HepG2 (cell line): ENCODE data around the gene ZNF845. TPM values are rescaled to one million over a fixed set of nuclear protein-coding genes. Genes with fewer than 3 reads are reported as not detected.

Source experiments
- ATAC-seq: fragments of 200-7000 bp; cut with Tn5 transposase; 3 replicates; pipeline ENCODE4 v1.9.1; 2020; ENCODE audit warnings: mild to moderate bottlenecking, moderate library complexity
- BruUV-seq: library from RNA; stranded (reverse); fragments of 400-500 nt; replicated peaks from 2 replicates; lab custom pipeline; 2021; lab: Mats Ljungman, UMichigan
- CTCF ChIA-PET: fragments of 300-600 bp; formaldehyde crosslinking; extraction: SDS; loops from one replicate; lab custom pipeline; 2021; ENCODE audit warnings: low total read pairs, inconsistent platforms, low intra/inter-chr PET ratio; lab: Yijun Ruan, JAX
- POLR2A ChIA-PET: fragments of 350-600 bp; sonication (Branson Sonifier 250); formaldehyde crosslinking; loops from one replicate; lab custom pipeline; 2020; ENCODE audit warnings: antibody characterized with exemption, inconsistent platforms; lab: Yijun Ruan, JAX
- DNase-seq: peaks from one replicate; pipeline ENCODE4 v3.0.0-alpha.2; 2015; ENCODE audit warnings: low spot score
- FAIRE-seq: peaks from 3 replicates; lab custom pipeline; 2011; peaks lifted over from hg19 to GRCh38; lab: Jason Lieb, UNC
- H2AFZ ChIP-seq: one replicate; pipeline ENCODE4 v1.6.1; 2011; ENCODE audit warnings: low read length, inconsistent platforms
- H3K27ac ChIP-seq: fragments of 300-600 bp; 3 replicates; pipeline ENCODE4 v1.8.0; 2011; ENCODE audit warnings: mixed run types, mild to moderate bottlenecking, mixed read lengths, low read length, inconsistent platforms; ENCODE audit not compliant: insufficient read depth; ENCODE audit errors: extremely low read length
- H3K27me3 ChIP-seq, 2 experiments: fragments of 200-600 bp in 1 of 2; 2 replicates in 1 of 2; 3 replicates in 1 of 2; pipeline versions ENCODE4 v1.6.0 to v1.8.0; 2011; ENCODE audit warnings: low read length in 2 of 2, mild to moderate bottlenecking in 2 of 2, moderate library complexity in 2 of 2, inconsistent platforms in 1 of 2; ENCODE audit not compliant: insufficient read depth in 2 of 2, control insufficient read depth in 1 of 2
- H3K36me3 ChIP-seq, 2 experiments: fragments of 200-600 bp in 1 of 2; replicated peaks in 1 of 2; 2 replicates in 1 of 2; 3 replicates in 1 of 2; pipeline versions ENCODE4 v1.5.1 to v1.8.0; 2011; ENCODE audit warnings: low read length in 2 of 2, inconsistent platforms in 1 of 2; ENCODE audit not compliant: insufficient read depth in 2 of 2, control insufficient read depth in 1 of 2
- H3K4me1 ChIP-seq: 2 replicates; pipeline ENCODE4 v1.5.1; 2012; ENCODE audit warnings: low read length, inconsistent platforms; ENCODE audit not compliant: insufficient read depth
- H3K4me2 ChIP-seq: 2 replicates; pipeline ENCODE4 v1.6.0; 2011; ENCODE audit warnings: low read depth, low read length, inconsistent platforms
- H3K4me3 ChIP-seq, 3 experiments: fragments of 200-600 bp in 1 of 3; sonication (generic), shearing (Covaris generic) in 1 of 3; replicated peaks in 1 of 3; 2 replicates each; pipeline ENCODE4 v1.5.1; 2011 to 2016; ENCODE audit warnings: low read length in 3 of 3, inconsistent platforms in 2 of 3, low read depth in 2 of 3, mild to moderate bottlenecking in 2 of 3, control low read depth in 1 of 3, mixed read lengths in 1 of 3; ENCODE audit not compliant: insufficient read depth in 1 of 3
- H3K79me2 ChIP-seq: one replicate; pipeline ENCODE4 v1.6.1; 2011; ENCODE audit warnings: low read length, inconsistent platforms; ENCODE audit not compliant: insufficient read depth
- H3K9ac ChIP-seq: 2 replicates; pipeline ENCODE4 v1.6.0; 2011; ENCODE audit warnings: mild to moderate bottlenecking, low read depth, low read length, inconsistent platforms; ENCODE audit not compliant: insufficient read depth
- H3K9me3 ChIP-seq: 2 replicates; pipeline ENCODE4 v1.5.1; 2012; ENCODE audit warnings: mild to moderate bottlenecking, low read length
- H4K20me1 ChIP-seq: 2 replicates; pipeline ENCODE4 v1.6.0; 2011; ENCODE audit warnings: inconsistent platforms, mild to moderate bottlenecking, low read length, moderate library complexity; ENCODE audit not compliant: insufficient read depth
- JDP2 ChIP-seq: sonication (generic); formaldehyde crosslinking; IDR thresholded peaks from 2 replicates; pipeline ENCODE4 v1.8.1; 2022; ENCODE audit warnings: missing genetic modification reagents, borderline replicate concordance
- SRSF4 ChIP-seq: fragments of 200-400 bp; formaldehyde crosslinking; IDR thresholded peaks from one replicate; pipeline ENCODE4 v1.6.1; 2018; ENCODE audit warnings: mild to moderate bottlenecking, low read depth, low read length, moderate library complexity; ENCODE audit not compliant: poor library complexity, severe bottlenecking
- TCF12 ChIP-seq, 2 experiments: fragments of 450-650 bp in 1 of 2; sonication (generic) in 1 of 2; formaldehyde crosslinking in 1 of 2; IDR thresholded peaks; 2 replicates each; pipeline versions ENCODE4 v1.6.1 to v1.8.0; 2017 to 2022; ENCODE audit warnings: antibody characterized with exemption in 1 of 2, mild to moderate bottlenecking in 1 of 2, missing genetic modification reagents in 1 of 2, moderate library complexity in 1 of 2
- ZFP90 ChIP-seq: sonication (generic); formaldehyde crosslinking; IDR thresholded peaks from 2 replicates; pipeline ENCODE4 v1.8.0; 2022; ENCODE audit warnings: missing genetic modification reagents, mild to moderate bottlenecking, inconsistent platforms, borderline replicate concordance
- ZFY ChIP-seq: sonication (generic); formaldehyde crosslinking; IDR thresholded peaks from 2 replicates; pipeline ENCODE4 v1.4.0; 2020; ENCODE audit warnings: missing genetic modification reagents
- ZNF607 ChIP-seq: sonication (generic); formaldehyde crosslinking; IDR thresholded peaks from 2 replicates; pipeline ENCODE4 v1.5.1; 2020; ENCODE audit warnings: missing genetic modification reagents, mild to moderate bottlenecking, borderline replicate concordance
- ZNF749 ChIP-seq: sonication (generic); formaldehyde crosslinking; IDR thresholded peaks from 2 replicates; pipeline ENCODE4 v1.8.0; 2022; ENCODE audit warnings: mild to moderate bottlenecking, missing genetic modification reagents, moderate library complexity, borderline replicate concordance
- WGBS: methylation state at CpG from one replicate; pipeline ENCODE4 v1.1.6; 2017; ENCODE audit warnings: low lambda C conversion rate; 5-methylcytosine and 5-hydroxymethylcytosine counted together
- in situ Hi-C: cut with HindIII; loops from 2 replicates; pipeline ENCODE4 v1.10.0; 2017; ENCODE audit warnings: low pct_unique_long_range_greater_than_20kb; ENCODE audit not compliant: extremely low pct_ligation_motif_present
- intact Hi-C: fragments of 100-400 bp; cut with micrococcal nuclease; formaldehyde crosslinking; loops from one replicate; pipeline ENCODE4 v1.10.0; 2022; ENCODE audit not compliant: unreplicated experiment
- polyA plus RNA-seq, 8 experiments: library from polyadenylated mRNA; depleted of rRNA in 3 of 8; stranded (reverse) in 7 of 8; unstranded in 1 of 8; fragments of >200 nt; fragmentation: Illumina TruSeq in 4 of 8; extraction: Trizol in 4 of 8; gene quantifications; 2 replicates each; pipeline versions ENCODE4 v1.2.1 to v1.2.3, GENCODE V29; 2011 to 2016; ENCODE audit warnings: low read depth in 4 of 8, missing spikeins in 1 of 8, mixed read lengths in 1 of 8; ENCODE audit not compliant: insufficient read depth in 1 of 8
- total RNA-seq, 5 experiments: library from RNA; depleted of rRNA; stranded (reverse); fragments of >200 nt; fragmentation: Illumina TruSeq; extraction: Trizol; gene quantifications; 2 replicates each; pipeline ENCODE4 v1.2.3, GENCODE V29; 2016; ENCODE audit warnings: low read depth in 1 of 5
- TF ChIP-seq, protein P1 (sequence below): IDR thresholded peaks from 2 replicates; pipeline ENCODE4 v1.6.1; 2016; ENCODE audit warnings: missing genetic modification reagents, missing compliant biosample characterization
- TF ChIP-seq, protein P2 (sequence below): sonication (generic); formaldehyde crosslinking; IDR thresholded peaks from 2 replicates; pipeline ENCODE4 v1.5.1; 2020; ENCODE audit warnings: mild to moderate bottlenecking, moderate library complexity, missing genetic modification reagents
- TF ChIP-seq, protein P3 (sequence below): sonication (generic); formaldehyde crosslinking; IDR thresholded peaks from 2 replicates; pipeline ENCODE4 v1.8.0; 2023; ENCODE audit warnings: mild to moderate bottlenecking, missing genetic modification reagents
- TF ChIP-seq, protein P4 (sequence below), 2 experiments: fragments of 450-650 bp in 1 of 2; sonication (generic) in 1 of 2; formaldehyde crosslinking; IDR thresholded peaks; 2 replicates each; pipeline versions ENCODE4 v1.5.0 to v1.8.0; 2020 to 2022; ENCODE audit warnings: mild to moderate bottlenecking in 1 of 2, missing genetic modification reagents in 1 of 2
- TF ChIP-seq, protein P5 (sequence below): sonication (generic); formaldehyde crosslinking; IDR thresholded peaks from 2 replicates; pipeline ENCODE4 v1.5.1; 2020; ENCODE audit warnings: mild to moderate bottlenecking, missing genetic modification reagents, moderate library complexity

Gene ZNF845
- total and polyA plus RNA-seq, 2 of the 13 experiments (the other 11 are each of a cell fraction or from before 2014, with no cell fraction given): 1.7 to 9.6 TPM

DNA sequence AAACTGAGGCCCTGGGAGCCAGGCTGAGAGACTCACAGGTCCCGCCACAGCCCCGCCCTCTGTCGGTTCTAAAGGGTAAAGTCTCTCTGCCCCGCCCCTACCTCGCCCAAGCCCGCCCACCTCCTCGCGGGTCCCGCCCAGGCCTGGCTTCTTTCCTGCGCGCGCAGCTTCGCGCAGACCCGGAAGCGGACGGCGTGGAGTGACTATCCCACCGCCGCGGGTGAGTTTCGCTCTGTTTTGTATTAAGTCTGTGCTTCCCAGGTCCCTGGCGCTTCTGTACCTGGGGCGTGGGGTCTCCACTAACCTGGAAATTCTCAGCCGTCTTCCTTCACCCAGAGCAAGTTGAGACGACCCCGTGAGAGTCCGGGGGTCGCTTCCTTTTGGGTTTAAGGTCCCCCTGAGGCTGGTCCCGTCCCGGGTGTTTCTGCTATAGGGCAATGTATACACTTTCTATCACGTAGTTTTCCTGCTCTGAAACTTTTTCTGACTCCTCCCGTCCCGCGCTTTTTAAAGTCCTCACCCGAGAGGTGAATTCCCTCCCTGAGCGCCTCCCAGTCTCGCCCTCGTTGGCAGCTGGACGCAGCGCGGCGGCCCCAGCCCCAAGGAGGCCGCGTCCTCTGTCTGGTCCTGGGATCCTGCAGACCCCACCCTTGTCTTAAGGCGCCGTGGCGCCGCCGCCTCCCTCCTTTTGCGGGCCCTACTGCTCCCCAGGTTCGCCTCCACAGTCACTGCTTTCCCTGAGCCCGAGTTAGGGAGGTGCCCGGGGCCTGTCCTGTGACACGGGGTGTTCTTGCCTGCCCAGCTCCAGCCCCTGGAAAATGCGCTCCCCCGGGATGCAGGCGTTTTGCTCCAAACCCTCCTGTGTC, 61.7 kb downstream of the ZNF845 start, which contains the start of gene ZNF765:
Gene ZNF765, plus strand, starts transcription at position 176 of the 866 bp plus-strand sequence. CDS start 2,867 bp downstream, outside the sequence.
- peaks cover 2 to 12% of the 10 kb centered on the region in 2 experiments; a peak in 4 of 5 replicates for H3K36me3 ChIP-seq
- BruUV-seq: TSS peak; percentile 67
- H4K20me1 ChIP-seq: no peaks in the 10 kb centered on the region
- ChIA-PET POLR2A (interaction anchor here (0.6 to 1.1 kb wide), 2 partner anchors 29 to 166 kb away, joined by 3 read pairs; no protein-coding TSS in a partner anchor), CTCF (interaction anchor here (0.8 kb wide), 1 partner anchor 200 kb away, joined by 3 read pairs; no protein-coding TSS in a partner anchor)
- peak; percentile 79 for DNase-seq
- H3K4me2 ChIP-seq: peak within 1 kb of the TSS; percentile 91
- in situ Hi-C loops: no loop called here
- no peaks in the 10 kb centered on the region for H3K9me3 ChIP-seq
- peak within 1 kb of the TSS; percentile 79 to 85 (median 81) for H3K4me3 ChIP-seq
- peaks cover 7% of the 10 kb centered on the region for H3K79me2 ChIP-seq
- no peak for FAIRE-seq
- no peaks in the 10 kb centered on the region for H3K27me3 ChIP-seq
- intact Hi-C loops: no loop called here
- ATAC-seq: peak; percentile 97
- peak within 1 kb of the TSS; percentile 57 for H3K27ac ChIP-seq
- under 1% methylated on average over 56 of the region's 58 CpGs for WGBS
- peak within 1 kb of the TSS; percentile 72 for H3K9ac ChIP-seq
- no peak within 1 kb of the TSS for H2AFZ ChIP-seq
- H3K4me1 ChIP-seq: peaks cover 18% of the 10 kb centered on the region
- TF ChIP-seq, protein P1, sequence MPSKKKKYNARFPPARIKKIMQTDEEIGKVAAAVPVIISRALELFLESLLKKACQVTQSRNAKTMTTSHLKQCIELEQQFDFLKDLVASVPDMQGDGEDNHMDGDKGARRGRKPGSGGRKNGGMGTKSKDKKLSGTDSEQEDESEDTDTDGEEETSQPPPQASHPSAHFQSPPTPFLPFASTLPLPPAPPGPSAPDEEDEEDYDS (CRISPR knock-in tag): peak; percentile 19; the same call in 1 of the 2 replicates
- no peak for TF ChIP-seq ZNF749 (CRISPR knock-in tag)
- TF ChIP-seq, protein P2, sequence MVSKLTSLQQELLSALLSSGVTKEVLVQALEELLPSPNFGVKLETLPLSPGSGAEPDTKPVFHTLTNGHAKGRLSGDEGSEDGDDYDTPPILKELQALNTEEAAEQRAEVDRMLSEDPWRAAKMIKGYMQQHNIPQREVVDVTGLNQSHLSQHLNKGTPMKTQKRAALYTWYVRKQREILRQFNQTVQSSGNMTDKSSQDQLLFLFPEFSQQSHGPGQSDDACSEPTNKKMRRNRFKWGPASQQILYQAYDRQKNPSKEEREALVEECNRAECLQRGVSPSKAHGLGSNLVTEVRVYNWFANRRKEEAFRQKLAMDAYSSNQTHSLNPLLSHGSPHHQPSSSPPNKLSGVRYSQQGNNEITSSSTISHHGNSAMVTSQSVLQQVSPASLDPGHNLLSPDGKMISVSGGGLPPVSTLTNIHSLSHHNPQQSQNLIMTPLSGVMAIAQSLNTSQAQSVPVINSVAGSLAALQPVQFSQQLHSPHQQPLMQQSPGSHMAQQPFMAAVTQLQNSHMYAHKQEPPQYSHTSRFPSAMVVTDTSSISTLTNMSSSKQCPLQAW (CRISPR knock-in tag): 0 out of 2 replicates have a peak, but pooled peaks have one; percentile 5
- no peak for TF ChIP-seq TCF12 (IDR thresholded peaks at IDR 0.05)
- no peak for TF ChIP-seq TCF12 (CRISPR knock-in tag; IDR thresholded peaks at IDR 0.05)
- TF ChIP-seq, protein P3, sequence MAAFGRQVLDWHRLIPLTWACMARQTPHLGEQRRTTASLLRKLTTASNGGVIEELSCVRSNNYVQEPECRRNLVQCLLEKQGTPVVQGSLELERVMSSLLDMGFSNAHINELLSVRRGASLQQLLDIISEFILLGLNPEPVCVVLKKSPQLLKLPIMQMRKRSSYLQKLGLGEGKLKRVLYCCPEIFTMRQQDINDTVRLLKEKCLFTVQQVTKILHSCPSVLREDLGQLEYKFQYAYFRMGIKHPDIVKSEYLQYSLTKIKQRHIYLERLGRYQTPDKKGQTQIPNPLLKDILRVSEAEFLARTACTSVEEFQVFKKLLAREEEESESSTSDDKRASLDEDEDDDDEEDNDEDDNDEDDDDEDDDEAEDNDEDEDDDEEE (CRISPR knock-in tag): peak; percentile 63; the same call in 1 of the 2 replicates
- TF ChIP-seq JDP2 (CRISPR knock-in tag): no peak
- TF ChIP-seq ZFY: peak; percentile 47
- TF ChIP-seq, protein P4, sequence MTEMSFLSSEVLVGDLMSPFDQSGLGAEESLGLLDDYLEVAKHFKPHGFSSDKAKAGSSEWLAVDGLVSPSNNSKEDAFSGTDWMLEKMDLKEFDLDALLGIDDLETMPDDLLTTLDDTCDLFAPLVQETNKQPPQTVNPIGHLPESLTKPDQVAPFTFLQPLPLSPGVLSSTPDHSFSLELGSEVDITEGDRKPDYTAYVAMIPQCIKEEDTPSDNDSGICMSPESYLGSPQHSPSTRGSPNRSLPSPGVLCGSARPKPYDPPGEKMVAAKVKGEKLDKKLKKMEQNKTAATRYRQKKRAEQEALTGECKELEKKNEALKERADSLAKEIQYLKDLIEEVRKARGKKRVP (CRISPR knock-in tag; IDR thresholded peaks at IDR 0.05): 0 out of 4 replicates have a peak, but pooled peaks of 1 of the 2 experiments have one; percentile 14
- no peak for TF ChIP-seq SRSF4
- 0 out of 2 replicates have a peak, but pooled peaks have one; percentile 14 for TF ChIP-seq ZFP90 (CRISPR knock-in tag)
- TF ChIP-seq ZNF607 (CRISPR knock-in tag): 0 out of 2 replicates have a peak, but pooled peaks have one; percentile 42
- TF ChIP-seq, protein P5, sequence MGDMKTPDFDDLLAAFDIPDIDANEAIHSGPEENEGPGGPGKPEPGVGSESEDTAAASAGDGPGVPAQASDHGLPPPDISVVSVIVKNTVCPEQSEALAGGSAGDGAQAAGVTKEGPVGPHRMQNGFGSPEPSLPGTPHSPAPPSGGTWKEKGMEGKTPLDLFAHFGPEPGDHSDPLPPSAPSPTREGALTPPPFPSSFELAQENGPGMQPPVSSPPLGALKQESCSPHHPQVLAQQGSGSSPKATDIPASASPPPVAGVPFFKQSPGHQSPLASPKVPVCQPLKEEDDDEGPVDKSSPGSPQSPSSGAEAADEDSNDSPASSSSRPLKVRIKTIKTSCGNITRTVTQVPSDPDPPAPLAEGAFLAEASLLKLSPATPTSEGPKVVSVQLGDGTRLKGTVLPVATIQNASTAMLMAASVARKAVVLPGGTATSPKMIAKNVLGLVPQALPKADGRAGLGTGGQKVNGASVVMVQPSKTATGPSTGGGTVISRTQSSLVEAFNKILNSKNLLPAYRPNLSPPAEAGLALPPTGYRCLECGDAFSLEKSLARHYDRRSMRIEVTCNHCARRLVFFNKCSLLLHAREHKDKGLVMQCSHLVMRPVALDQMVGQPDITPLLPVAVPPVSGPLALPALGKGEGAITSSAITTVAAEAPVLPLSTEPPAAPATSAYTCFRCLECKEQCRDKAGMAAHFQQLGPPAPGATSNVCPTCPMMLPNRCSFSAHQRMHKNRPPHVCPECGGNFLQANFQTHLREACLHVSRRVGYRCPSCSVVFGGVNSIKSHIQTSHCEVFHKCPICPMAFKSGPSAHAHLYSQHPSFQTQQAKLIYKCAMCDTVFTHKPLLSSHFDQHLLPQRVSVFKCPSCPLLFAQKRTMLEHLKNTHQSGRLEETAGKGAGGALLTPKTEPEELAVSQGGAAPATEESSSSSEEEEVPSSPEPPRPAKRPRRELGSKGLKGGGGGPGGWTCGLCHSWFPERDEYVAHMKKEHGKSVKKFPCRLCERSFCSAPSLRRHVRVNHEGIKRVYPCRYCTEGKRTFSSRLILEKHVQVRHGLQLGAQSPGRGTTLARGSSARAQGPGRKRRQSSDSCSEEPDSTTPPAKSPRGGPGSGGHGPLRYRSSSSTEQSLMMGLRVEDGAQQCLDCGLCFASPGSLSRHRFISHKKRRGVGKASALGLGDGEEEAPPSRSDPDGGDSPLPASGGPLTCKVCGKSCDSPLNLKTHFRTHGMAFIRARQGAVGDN: peak; percentile 69
